ENCODE data around the gene RSU1.

RSU1 gene

GRCh38 chr10:16820421-16820820 lies 3.2 kb upstream of the RSU1 start:
- DNase-seq: no peak

- DNase-seq: no peak
These were observed 2.8 kb upstream of the RSU1 start for GRCh38 chr10:16820018-16820417.

DNA sequence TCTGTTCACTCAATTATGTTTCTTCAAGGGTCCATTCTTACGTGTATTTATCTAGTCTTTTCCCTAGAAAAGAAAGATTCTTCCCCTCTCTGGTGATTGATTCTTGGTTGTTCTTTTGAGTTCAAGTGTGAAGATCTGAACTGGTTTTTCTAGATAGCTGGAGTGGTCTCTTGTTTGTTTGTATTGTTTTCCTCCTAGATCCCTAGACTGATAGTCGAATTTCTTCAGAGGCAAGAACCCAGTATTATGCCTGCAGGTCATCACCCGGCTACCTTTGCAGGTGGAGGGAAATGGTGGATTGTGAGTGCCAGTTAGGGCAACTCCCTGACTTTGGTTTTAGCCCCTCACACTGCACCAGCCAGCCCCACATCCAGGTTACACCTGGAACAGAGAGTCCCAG lies 2.2 kb upstream of the RSU1 start:
- no peak for DNase-seq

GRCh38 chr10:16819026-16819425 lies 1.8 kb upstream of the RSU1 start:
- DNase-seq: no peak

DNA sequence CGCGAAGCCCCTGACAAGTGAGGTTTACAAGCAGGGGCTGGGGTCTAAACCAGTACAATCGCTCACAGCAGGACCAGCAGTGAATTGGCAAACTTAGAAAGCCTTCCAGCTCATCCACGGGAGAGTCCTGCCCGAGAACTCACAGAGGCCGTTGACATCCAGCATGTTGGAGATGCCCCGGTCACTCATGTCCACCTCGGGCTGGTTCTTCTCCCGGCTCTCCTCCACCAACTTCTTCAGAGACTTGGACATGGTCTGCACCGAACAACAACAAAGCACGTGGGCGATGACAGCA lies 447 bp downstream of the RSU1 start:
- no peak for DNase-seq

- no peak for DNase-seq
These were observed 1.1 kb downstream of the RSU1 start for GRCh38 chr10:16816171-16816570.

GRCh38 chr10:16814012-16814411 lies 3.2 kb downstream of the RSU1 start:
- no peak for DNase-seq

- no peak for DNase-seq
These were observed 4.5 kb downstream of the RSU1 start for GRCh38 chr10:16812676-16813075.

DNA sequence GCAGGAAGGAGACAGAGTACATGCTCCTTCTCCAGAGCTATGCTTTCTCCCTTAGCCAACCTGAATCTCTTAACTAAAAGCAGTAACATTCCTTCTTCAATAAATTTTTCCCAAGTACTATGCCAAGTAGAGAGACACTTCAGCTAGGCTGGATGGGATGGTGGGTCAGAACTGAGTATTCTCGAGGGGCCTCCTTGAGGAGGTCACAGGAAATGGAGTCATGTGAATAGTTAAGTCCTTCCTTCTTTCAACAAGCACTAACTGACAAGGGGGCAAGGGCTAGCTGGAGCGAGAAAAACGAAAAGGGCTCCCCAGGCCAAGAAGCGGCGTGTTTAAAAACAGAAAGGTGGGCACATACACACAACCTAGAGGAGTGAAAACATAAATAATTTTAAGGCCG lies 5.5 kb downstream of the RSU1 start:
- DNase-seq: no peak

GRCh38 chr10:16811292-16811691 lies 5.9 kb downstream of the RSU1 start:
- DNase-seq: no peak

DNA sequence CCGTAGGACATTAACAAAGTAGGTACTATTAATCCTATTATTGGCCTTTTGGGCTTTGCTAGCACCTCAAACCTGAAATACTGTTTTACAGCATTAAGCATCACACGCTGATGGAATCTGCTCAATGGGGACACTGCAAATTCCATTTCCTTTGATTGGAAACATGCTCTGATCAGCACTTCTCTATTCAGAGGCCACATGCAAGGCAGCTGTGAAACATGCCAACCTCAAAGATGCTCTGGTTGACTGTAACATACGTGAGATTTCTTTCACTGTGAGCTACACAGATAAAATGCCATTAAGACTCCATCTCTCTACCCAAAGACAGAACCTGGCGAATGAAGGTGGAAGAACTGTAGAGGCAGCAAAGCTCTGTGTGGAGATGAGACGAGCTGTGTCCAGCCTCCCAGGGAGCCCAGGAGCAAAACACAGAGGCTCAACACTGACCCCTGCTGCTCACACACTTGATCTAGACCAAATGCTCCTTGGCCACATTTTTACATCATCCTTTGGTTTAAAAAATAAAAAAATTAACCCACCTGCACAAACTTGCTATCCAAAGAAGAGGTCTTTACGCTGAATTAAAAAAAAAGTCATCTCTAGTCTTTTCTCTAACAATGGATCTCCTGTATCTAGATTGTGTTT lies 8.0 kb downstream of the RSU1 start:
- no peak for DNase-seq

- no peak for DNase-seq
These were observed 13.1 kb downstream of the RSU1 start for GRCh38 chr10:16804123-16804522.

- DNase-seq: no peak
These were observed 13.8 kb downstream of the RSU1 start for GRCh38 chr10:16803464-16803863.

- no peak for DNase-seq
These were observed 17.6 kb downstream of the RSU1 start for GRCh38 chr10:16799621-16800020.

GRCh38 chr10:16798571-16798970 lies 18.7 kb downstream of the RSU1 start:
- no peak for DNase-seq

- no peak for DNase-seq
These were observed 21.7 kb downstream of the RSU1 start for GRCh38 chr10:16795410-16796073.

DNA sequence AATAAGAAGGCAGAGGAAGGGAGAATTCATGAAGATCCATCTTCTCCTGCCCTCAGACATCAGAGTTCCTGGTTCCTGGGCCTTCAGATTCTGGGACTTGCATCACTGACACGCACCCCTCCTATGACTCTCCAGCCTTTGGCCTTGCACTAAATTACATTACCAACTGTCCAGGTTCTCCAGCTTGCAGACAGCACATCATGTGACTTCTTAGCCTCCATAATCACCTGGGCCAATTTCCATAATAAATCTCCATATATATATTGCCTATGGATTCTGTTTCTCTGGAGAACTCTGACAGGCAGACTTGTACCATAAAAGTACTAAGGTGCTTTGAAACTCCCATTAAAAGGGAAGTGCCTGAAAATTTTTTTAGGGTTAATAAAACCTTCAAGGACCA lies 23.2 kb downstream of the RSU1 start:
- no peak for DNase-seq

DNA sequence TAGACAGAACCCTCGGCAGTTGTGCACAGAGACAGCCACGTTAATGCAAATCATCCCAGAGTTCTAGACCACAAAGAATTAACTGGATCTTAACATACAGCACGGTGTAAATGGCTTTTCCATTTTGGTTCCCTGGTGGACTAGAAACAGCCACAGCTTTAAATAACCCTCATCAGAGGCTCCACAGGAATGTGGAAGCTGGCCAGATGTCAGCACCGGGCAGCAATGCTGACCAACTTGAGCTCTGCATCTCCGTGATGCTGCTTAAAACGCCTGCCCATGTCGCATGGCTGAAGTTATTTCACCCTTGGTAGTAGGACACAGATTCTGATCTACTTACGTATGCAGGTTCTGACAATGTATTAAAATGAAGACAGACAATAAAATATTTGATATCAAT lies 24.5 kb downstream of the RSU1 start:
- DNase-seq: no peak

DNA sequence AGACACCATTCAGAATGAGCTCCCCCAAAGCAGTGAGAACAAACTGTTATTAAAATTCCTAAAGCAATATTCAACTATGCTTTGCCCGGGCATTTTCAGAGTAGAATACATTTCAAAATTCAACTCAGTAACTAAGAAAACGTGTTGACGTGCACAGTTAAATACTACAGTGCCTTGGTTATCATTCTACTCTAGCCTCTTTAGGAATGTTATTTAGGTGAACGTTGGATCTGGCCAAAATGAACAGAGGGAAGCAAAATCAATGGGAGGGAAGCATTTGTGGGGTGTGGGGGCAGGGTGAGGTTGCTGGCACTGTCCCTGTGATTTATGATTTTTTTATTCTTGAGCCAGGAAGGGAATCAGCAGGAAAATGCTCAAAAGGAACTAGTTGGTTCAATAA lies 27.5 kb downstream of the RSU1 start:
- no peak for DNase-seq

- DNase-seq: no peak
These were observed 28.0 kb downstream of the RSU1 start for GRCh38 chr10:16789261-16789660.

- DNase-seq: no peak
These were observed 28.4 kb downstream of the RSU1 start for GRCh38 chr10:16788778-16789177.

DNA sequence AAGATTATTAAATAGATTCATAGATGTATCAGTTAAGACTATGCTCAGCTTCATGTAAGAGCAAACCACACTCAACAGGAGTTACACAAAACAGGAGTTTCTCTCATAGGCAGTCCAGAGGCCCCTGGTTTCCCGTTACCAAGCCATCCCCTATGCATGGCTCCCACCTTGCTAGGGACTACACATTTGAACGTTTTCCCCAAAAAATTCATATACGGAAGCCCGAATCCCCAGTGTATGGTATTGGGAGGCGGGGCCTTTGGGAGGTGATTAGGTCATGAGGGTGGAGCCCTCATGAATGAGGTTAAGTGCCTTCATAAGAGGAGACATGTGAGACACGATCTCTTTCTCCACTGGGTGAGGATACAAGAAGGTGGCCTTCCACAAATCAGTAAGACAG lies 29.1 kb downstream of the RSU1 start:
- DNase-seq: no peak

GRCh38 chr10:16787361-16787791 lies 29.8 kb downstream of the RSU1 start:
- DNase-seq: no peak

DNA sequence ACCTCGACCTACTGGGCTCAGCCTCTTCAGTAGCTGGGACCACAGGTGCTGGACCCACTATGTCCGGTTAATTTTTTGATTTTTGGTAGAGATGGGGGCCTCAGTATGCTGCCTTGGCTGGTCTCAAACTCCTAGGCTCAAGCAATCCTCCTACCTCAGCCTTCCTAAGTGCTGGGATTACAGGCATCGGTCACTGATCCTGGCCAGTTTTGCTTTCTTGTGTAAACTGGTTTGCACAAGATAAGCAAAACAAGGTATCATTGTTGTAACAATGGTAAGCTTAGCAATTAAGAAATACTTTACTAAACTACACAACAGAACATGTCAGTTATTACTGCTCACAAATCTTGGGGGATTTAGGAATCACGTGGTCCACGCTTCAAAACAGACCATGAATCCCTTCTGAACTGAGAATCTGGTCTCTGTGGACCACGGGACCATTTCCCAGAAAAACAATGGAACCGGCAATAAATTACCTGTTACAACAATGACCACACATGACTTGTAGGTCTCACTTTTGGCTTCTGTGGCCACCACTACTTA lies 36.8 kb downstream of the RSU1 start:
- no peak for DNase-seq

DNA sequence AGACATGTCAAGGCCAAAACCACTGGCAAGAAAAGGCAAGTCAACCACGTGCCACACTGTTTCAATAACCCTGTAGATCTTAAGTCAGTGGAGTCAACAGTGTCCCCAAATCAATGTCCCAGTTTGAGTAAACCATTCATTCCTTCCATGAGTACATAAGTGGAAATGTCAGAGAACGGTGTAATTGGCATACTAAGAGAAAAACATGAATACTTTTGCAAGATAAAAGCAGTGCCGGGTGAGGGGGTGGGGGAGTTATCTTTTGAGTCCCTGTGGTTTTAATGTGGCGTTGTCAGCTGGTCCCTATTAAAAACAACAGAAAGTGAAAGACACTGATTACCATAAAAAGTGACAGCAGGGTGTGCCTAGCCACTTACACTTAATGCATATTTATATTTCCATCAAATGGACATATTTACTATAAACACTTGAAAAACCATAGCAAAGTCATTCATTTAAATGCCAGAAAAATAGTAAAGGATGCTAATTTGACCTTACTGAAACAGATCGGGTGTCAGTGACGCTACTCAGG lies 37.8 kb downstream of the RSU1 start:
- DNase-seq: no peak

All from NCI-H187 treated with DMSO at 0.1 percent for 48 hours (cell line).